NCI-H1105 treated with DMSO at 0.1 percent for 48 hours (cell line): ENCODE data around the gene KCNT1.

Source experiments
- DNase-seq: peaks from one replicate; lab custom pipeline; 2025; lab: John Stamatoyannopoulos, UW

The KCNT1 gene

DNA sequence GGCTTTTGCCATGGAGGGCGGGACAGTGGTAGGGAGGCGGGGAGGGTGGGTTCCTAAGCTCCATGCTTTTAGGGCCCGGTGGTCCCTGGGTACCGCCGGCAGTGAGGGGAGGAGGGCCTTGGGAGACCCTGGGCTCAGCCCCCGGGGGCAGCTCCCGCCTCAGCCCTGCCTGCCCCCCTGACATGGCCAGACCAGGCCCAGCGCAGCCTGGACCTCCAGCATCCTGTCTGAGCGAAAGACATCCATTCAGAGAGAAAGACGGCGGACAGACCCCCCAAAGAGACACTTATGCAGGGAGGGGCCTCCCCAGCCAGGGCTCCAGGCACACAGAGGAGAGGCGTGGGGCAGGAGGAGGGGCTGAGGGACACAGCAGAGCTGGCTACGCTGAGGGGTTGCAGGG lies 45.3 kb downstream of the KCNT1 start:
- no peak for DNase-seq

DNA sequence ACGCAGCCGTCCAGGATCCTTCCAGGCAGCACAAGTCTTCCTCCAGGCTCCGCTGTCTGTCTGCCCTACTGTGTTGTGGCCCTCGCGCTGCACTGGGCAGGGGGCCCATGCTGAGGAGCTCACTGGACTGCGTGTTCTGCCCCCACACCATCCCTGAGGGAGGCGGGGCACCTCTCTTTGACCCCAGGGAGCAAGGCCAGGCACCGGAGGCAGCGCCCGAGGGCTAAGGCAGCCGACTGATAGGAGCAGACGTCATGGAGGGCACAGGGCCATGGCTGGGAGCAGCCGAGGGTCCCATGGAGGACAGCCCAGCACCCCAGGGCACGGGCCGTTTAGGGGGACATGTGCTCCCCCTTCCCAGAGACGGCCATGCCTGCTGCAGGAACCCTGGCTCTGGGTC lies 46.7 kb downstream of the KCNT1 start:
- DNase-seq: no peak

- DNase-seq: no peak
These were observed 47.4 kb downstream of the KCNT1 start for GRCh38 chr9:135749171-135750045.

DNA sequence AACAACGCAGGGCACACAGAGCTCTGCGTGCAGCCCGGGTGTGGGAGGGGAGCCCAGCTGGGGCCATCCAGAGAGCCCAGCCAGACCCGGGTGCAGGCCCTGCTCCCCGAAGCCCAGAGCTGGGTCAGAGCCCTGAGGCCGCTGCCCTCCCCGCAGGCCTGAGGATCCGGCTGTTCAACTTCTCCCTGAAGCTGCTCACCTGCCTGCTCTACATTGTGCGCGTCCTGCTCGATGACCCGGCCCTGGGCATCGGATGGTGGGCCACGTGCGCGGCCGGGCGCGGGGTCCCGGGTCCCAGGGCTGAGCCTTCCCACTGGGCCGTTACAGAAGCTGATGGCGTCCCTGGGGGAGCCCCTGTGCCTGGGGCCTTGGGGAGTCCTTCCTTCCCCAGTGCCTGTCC lies 48.8 kb downstream of the KCNT1 start:
- DNase-seq: no peak

DNA sequence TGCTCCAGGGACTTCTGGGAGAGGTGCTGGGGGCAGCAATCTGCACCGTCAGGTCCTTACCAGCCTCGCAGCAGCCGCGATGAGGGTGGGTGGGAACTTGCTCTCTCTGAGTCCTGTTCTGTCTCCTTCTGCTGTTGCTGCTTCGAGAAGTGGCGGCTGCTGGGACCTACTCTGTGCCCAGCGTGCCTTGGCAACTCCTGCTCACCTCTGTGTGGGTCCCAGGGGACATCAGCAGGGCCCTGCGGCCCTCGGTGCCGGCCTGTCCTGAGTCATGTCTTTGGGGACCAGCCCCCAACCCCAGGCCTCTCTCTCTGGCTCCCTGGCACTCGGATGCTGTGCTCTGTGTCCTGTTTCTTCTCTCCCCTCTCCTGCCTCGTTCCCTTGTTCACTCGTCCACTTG lies 49.5 kb downstream of the KCNT1 start:
- no peak for DNase-seq

DNA sequence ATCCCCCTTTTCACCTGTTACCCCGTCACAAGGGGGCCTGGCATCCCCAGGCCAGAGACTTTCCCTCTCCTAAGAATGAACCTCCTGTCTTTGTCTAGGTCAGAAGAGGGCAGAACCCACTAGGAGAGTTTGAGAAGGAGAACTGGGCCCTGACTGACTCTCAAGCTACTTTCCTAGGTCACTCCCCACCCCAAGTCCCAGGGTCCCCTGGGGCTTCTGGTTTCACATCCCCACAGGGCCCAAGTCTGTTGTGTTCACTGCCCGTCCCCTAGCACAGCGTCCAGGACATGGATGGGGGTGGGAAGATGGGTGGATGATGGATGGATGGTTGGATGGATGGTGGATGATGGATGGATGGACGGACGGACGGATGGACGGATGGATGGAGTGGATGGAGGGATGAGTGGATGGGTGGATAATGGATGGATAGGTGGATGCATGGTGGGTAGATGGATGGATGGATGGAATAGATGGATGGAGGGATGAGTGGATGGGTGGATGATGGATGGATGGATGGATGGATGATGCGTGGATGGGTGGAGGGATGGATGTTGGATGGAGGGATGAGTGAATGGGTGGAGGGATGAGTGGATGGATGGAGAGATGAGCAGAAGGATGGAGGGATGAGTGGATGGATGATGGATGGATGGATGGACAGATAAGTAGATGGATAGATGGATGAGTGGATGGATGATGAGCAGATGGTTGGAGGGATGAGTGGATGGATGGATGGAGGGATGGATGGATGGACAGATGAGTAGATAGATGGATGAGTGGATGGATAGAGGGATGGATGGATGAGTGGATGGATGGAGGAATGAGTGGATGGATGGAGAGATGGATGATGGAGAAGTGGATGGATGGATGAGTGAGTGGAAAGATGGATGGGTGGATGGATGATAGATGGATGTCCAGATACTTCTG lies 50.6 kb downstream of the KCNT1 start:
- DNase-seq: no peak

- DNase-seq: no peak
These were observed 51.6 kb downstream of the KCNT1 start for GRCh38 chr9:135753391-135754105.

GRCh38 chr9:135756576-135756975 lies 54.6 kb downstream of the KCNT1 start:
- no peak for DNase-seq

DNA sequence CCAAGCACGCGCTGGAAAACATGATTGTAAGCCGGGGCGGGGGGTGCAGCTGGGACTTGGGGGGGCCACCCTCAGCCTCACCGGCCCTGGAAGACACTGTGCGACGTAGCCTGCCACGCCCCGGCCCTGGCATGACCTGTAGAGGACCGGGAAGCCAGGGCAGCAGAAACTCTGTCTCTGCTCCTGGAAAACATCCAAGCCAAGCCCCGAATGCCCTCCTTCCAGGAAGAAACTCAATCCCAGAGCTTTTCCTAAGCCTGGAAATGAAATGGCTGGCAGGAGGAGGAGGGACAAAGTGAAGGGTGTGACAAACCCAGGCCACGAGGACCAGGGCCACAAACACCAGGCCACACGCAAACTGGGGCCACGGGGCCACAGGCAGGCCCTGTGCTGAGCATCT lies 55.4 kb downstream of the KCNT1 start:
- no peak for DNase-seq

DNA sequence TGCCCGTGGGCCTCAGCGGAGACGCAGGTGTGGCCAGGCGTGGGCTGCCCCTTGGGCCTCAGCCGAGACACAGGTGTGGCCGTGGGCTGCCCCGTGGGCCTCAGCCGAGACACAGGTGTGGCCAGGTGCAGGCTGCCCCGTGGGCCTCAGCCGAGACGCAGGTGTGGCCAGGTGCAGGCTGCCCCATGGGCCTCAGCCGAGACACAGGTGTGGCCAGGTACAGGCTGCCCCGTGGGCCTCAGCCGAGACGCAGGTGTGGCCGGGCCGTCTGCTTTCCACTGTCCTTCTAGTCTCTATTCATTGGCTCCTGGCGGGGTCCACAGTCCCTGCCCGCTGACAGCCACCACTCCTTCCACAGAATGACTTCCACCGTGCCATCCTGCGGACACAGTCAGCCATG lies 56.1 kb downstream of the KCNT1 start:
- no peak for DNase-seq

GRCh38 chr9:135758870-135759269 lies 56.9 kb downstream of the KCNT1 start:
- no peak for DNase-seq

DNA sequence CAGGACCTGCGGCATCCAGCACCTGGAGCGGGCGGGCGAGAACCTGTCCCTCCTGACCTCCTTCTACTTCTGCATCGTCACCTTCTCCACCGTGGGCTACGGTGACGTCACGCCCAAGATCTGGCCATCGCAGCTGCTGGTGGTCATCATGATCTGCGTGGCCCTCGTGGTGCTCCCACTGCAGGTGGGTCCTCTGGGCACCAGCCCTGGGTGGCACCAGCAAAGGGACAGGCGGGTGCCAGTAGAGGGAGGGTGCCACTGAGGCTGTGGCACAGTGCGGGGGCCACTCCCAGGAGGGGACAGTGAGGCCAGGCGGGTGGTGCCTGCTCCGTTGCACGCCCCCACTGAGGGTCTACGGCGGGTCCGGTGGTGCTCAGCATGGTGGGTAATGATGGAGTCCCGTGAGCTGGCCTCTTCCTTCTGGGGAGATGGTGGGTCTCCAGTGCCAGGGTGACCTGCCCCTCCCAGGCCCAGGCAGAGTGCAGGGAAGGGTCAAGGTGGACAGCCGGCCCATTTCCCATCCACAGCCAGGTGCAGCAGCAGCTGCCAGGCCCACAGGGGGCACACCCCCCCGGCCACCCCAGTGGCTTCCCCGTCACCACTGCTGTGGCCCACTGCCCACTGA lies 57.8 kb downstream of the KCNT1 start:
- DNase-seq: no peak

- no peak for DNase-seq
These were observed 58.5 kb downstream of the KCNT1 start for GRCh38 chr9:135760465-135760864.

- no peak for DNase-seq
These were observed 59.3 kb downstream of the KCNT1 start for GRCh38 chr9:135761150-135761844.

- DNase-seq: no peak
These were observed 59.8 kb downstream of the KCNT1 start for GRCh38 chr9:135761845-135762168.

- no peak for DNase-seq
These were observed 60.9 kb downstream of the KCNT1 start for GRCh38 chr9:135762921-135763320.

DNA sequence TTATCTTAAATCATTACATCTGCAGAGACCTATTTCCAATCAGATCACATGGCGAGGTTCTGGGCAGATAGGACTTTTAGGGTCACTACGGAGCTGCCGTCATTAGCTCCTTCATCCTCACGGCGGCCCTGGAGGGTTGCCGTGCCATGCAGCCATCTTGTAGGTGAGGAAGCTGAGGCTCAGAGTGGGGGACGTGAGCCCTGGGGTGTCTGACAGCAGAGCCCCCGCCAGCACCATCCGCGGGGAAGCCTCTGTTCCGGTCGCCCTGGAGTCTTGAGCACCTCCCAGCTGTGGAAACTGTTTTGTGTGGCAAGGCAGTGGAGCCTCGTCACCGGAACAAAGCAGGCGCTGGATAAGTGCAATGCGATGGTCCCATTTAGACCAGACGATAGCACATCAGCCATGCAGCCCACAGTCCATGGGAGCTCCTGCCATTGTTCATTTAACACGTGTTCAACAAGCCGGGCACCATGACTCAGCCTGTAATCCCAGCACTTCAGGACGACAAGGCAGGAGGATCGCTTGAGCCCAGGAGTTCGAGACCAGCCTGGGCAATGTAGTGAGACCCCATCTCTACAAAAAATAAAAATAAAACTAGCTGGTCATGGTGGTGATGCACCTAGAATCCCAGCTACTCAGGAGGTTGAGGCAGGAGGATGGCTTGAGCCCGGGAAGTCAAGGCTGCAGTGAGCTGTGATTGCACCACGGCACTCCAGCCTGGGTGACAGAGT lies 61.9 kb downstream of the KCNT1 start:
- DNase-seq: no peak

DNA sequence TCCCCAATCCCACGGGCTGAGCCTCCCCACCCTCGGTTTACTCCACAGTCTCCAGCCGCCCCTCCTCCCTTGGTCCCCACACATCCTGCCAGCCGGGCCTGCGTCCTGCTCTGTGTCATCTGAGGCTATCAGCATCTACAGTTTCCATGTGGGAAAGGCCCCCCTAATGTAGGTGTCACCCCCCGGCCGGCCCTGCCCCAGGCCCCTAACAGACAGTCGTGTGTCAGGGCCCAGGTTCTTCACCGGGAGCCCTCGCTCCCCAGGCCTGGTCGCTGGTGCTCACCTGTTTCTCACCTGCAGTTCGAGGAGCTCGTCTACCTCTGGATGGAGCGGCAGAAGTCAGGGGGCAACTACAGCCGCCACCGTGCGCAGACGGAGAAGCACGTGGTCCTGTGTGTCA lies 62.7 kb downstream of the KCNT1 start:
- no peak for DNase-seq

GRCh38 chr9:135765416-135765815 lies 63.4 kb downstream of the KCNT1 start:
- no peak for DNase-seq

- no peak for DNase-seq
These were observed 64.3 kb downstream of the KCNT1 start for GRCh38 chr9:135766251-135766650.

DNA sequence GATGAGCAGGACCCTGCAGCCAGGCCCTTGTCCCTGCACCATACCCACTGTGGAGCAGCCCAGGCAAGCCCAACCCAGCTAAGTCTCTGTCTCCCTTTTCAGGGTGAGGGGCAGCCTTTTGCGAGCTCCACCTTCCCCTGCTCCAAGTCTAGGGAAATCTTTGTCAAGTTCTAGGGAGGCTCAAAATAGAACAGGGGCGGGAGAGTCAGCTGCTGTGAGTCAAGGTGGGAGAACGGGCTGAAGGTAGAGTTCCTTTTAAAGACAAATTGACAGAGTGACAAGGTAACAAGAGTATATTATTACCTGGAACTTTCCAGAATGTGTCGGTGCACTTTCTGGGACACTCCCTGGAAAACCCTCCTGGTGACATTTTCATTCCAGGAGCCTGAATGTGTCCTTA lies 64.7 kb downstream of the KCNT1 start:
- no peak for DNase-seq
